IPS DF 6.9 (cell line): ENCODE data around the gene MYH6.

ENCODE experiments used
- DNase-seq: peaks from one replicate; pipeline ENCODE4 v3.0.0-alpha.2; 2013; ENCODE audit warnings: low read depth, low spot score
- H3K27ac ChIP-seq: one replicate; pipeline ENCODE4 v1.5.1; 2013; ENCODE audit warnings: low read length, control low read depth
- H3K27me3 ChIP-seq: 2 replicates; pipeline ENCODE4 v1.6.1; 2013; ENCODE audit warnings: mild to moderate bottlenecking, low read length; ENCODE audit not compliant: control insufficient read depth, insufficient read depth
- H3K36me3 ChIP-seq: 2 replicates; pipeline ENCODE4 v1.6.1; 2013; ENCODE audit warnings: low read length; ENCODE audit not compliant: control insufficient read depth, insufficient read depth
- H3K4me1 ChIP-seq: 2 replicates; pipeline ENCODE4 v1.6.1; 2013; ENCODE audit warnings: low read length; ENCODE audit not compliant: control insufficient read depth, insufficient read depth
- H3K4me3 ChIP-seq: 2 replicates; pipeline ENCODE4 v1.5.1; 2013; ENCODE audit warnings: mild to moderate bottlenecking, low read length
- H3K9me3 ChIP-seq: 2 replicates; pipeline ENCODE4 v1.6.1; 2013; ENCODE audit warnings: low read length, inconsistent platforms; ENCODE audit not compliant: control insufficient read depth, insufficient read depth
- WGBS: extraction: QIAGEN DNeasy Blood & Tissue Kit; methylation state at CpG from one replicate; pipeline ENCODE4 v1.1.7; 2013; ENCODE audit warnings: mixed read lengths, missing lambda C conversion rate; ENCODE audit not compliant: insufficient read length, insufficient coverage; 5-methylcytosine and 5-hydroxymethylcytosine counted together

Gene MYH6

GRCh38 chr14:23345987-23346692, 61.9 kb downstream of the MYH6 start:
- no peak for DNase-seq
- no peak overlapping the region for H3K27ac ChIP-seq
- no CpG with 5 or more reads among the region's 13 CpGs for WGBS
- H3K27me3 ChIP-seq: no peaks in the 10 kb centered on the region
- H3K9me3 ChIP-seq: no peaks in the 10 kb centered on the region
- H3K4me1 ChIP-seq: no peaks in the 10 kb centered on the region
- H3K36me3 ChIP-seq: no peaks in the 10 kb centered on the region
- H3K4me3 ChIP-seq: no peak overlapping the region

GRCh38 chr14:23344481-23344880, 63.6 kb downstream of the MYH6 start:
- no CpG with 5 or more reads among the region's 3 CpGs for WGBS
- Histone ChIP-seq H3K4me3 (no peak overlapping the region), H3K9me3 (no peaks in the 10 kb centered on the region), H3K27ac (no peak overlapping the region), H3K36me3 (no peaks in the 10 kb centered on the region), H3K27me3 (no peaks in the 10 kb centered on the region), H3K4me1 (no peaks in the 10 kb centered on the region)
- no peak for DNase-seq

GRCh38 chr14:23339506-23340268, 68.4 kb downstream of the MYH6 start:
- Histone ChIP-seq H3K4me3 (no peak overlapping the region), H3K27ac (no peak overlapping the region), H3K4me1 (no peaks in the 10 kb centered on the region), H3K9me3 (no peaks in the 10 kb centered on the region), H3K36me3 (no peaks in the 10 kb centered on the region), H3K27me3 (no peaks in the 10 kb centered on the region)
- DNase-seq: no peak
- no CpG with 5 or more reads among the region's 1 CpG for WGBS

GRCh38 chr14:23335623-23336022, 72.5 kb downstream of the MYH6 start:
- Histone ChIP-seq H3K27me3 (no peaks in the 10 kb centered on the region), H3K36me3 (no peaks in the 10 kb centered on the region), H3K9me3 (no peaks in the 10 kb centered on the region), H3K4me1 (no peaks in the 10 kb centered on the region), H3K4me3 (no peak overlapping the region), H3K27ac (no peak overlapping the region)
- no peak for DNase-seq
- no CpG with 5 or more reads among the region's 5 CpGs for WGBS
